Mesothelial cell of epicardium (in vitro differentiated cells): ENCODE results near the gene RTN4R. TPM values are rescaled to one million over a fixed set of nuclear protein-coding genes. Genes with fewer than 3 reads are reported as not detected.

Experiments
- DNase-seq, 2 experiments: peaks; one replicate each; pipeline ENCODE4 v3.0.0; 2021; ENCODE audit warnings: low spot score in 2 of 2; ENCODE audit not compliant: unreplicated experiment in 2 of 2
- H3K27ac Mint-ChIP-seq: 2 replicates; pipeline ENCODE4 v1.8.0; 2021; ENCODE audit warnings: mixed read lengths
- H3K27me3 Mint-ChIP-seq: 2 replicates; pipeline ENCODE4 v1.8.0; 2021; ENCODE audit warnings: low read depth, mixed read lengths
- H3K36me3 Mint-ChIP-seq: 2 replicates; pipeline ENCODE4 v1.8.0; 2021; ENCODE audit warnings: mixed read lengths
- H3K4me1 Mint-ChIP-seq: 2 replicates; pipeline ENCODE4 v1.8.0; 2021; ENCODE audit warnings: mixed read lengths
- H3K4me3 Mint-ChIP-seq: 2 replicates; pipeline ENCODE4 v1.8.0; 2021; ENCODE audit warnings: mild to moderate bottlenecking, moderate library complexity, mixed read lengths
- H3K9me3 Mint-ChIP-seq: 2 replicates; pipeline ENCODE4 v1.8.0; 2021; ENCODE audit warnings: mixed read lengths
- total RNA-seq: library from RNA; stranded (reverse); gene quantifications from 3 replicates; pipeline ENCODE4 v1.2.1, GENCODE V29; 2021
- TF ChIP-seq, protein P1 (sequence below): fragments of 200-600 bp; sonication (generic); IDR thresholded peaks from one replicate; pipeline ENCODE4 v1.5.0; 2021; ENCODE audit warnings: antibody characterized with exemption; ENCODE audit not compliant: unreplicated experiment

Gene RTN4R
- total RNA-seq, 1 donor from 2014 or later: 10.0 TPM

DNA sequence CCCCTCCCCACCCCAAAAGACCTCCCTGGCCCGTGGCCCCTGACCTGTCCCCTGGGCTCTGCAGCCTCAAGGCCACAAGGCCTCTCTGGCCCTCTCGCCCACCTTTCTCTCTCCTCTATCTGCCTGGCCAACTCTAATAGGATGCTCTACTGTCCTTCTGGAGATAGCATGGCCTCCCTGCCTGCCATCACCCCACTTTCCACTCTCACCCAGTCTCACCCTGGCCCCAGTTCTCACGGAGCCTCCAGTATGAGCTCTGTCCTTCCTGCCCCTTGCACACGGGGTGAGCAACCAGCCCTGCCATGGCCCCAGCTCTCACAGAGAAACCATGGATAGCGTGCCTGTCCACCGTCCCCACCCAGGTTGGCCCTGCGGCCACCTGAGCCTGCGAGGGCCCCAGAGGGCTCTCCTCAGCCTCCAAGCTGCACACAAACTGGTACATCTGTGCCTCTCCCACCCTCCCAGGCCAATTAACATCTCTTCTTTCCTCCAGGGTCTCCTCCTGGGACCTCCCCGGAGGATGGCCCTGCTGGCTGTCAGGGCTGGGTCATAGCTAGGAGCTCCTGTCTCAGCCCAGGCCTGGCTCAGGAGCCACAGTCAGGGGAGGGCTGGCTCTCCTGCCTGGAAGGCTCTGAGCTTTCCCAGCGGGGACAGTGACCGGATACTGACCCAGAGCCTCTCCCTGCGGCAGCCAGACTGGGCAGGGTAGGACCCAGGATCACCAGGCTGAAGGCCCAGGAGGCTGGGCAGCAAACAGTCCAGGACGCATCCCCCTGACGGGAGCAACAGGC is 22.3 kb downstream of the RTN4R start:
- H3K4me1 Mint-ChIP-seq: peaks cover 36% of the 10 kb centered on the region
- no peaks in the 10 kb centered on the region for H3K27me3 Mint-ChIP-seq
- TF ChIP-seq, protein P1, sequence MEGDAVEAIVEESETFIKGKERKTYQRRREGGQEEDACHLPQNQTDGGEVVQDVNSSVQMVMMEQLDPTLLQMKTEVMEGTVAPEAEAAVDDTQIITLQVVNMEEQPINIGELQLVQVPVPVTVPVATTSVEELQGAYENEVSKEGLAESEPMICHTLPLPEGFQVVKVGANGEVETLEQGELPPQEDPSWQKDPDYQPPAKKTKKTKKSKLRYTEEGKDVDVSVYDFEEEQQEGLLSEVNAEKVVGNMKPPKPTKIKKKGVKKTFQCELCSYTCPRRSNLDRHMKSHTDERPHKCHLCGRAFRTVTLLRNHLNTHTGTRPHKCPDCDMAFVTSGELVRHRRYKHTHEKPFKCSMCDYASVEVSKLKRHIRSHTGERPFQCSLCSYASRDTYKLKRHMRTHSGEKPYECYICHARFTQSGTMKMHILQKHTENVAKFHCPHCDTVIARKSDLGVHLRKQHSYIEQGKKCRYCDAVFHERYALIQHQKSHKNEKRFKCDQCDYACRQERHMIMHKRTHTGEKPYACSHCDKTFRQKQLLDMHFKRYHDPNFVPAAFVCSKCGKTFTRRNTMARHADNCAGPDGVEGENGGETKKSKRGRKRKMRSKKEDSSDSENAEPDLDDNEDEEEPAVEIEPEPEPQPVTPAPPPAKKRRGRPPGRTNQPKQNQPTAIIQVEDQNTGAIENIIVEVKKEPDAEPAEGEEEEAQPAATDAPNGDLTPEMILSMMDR: no peak
- DNase-seq: no peak
- no peak overlapping the region for H3K4me3 Mint-ChIP-seq
- no peak overlapping the region for H3K27ac Mint-ChIP-seq
- H3K9me3 Mint-ChIP-seq: no peaks in the 10 kb centered on the region
- no peaks in the 10 kb centered on the region for H3K36me3 Mint-ChIP-seq

GRCh38 chr22:20244691-20245576 is 23.2 kb downstream of the RTN4R start:
- Mint-ChIP-seq H3K9me3 (no peaks in the 10 kb centered on the region), H3K4me1 (peaks cover 43% of the 10 kb centered on the region), H3K36me3 (no peaks in the 10 kb centered on the region), H3K27me3 (no peaks in the 10 kb centered on the region), H3K27ac (no peak overlapping the region), H3K4me3 (no peak overlapping the region)
- DNase-seq: no peak
- TF ChIP-seq, protein P1: no peak

- Mint-ChIP-seq H3K4me1 (peaks cover 49% of the 10 kb centered on the region), H3K27ac (peak overlapping the region; percentile 59), H3K9me3 (no peaks in the 10 kb centered on the region), H3K4me3 (no peak overlapping the region), H3K27me3 (no peaks in the 10 kb centered on the region), H3K36me3 (no peaks in the 10 kb centered on the region)
- TF ChIP-seq, protein P1: no peak
- DNase-seq: no peak
These were observed 23.9 kb downstream of the RTN4R start for GRCh38 chr22:20244250-20244648.

GRCh38 chr22:20243537-20244249 is 24.4 kb downstream of the RTN4R start:
- peak overlapping the region; percentile 28 for H3K4me3 Mint-ChIP-seq
- H3K9me3 Mint-ChIP-seq: no peaks in the 10 kb centered on the region
- H3K4me1 Mint-ChIP-seq: peaks cover 51% of the 10 kb centered on the region
- DNase-seq: peak in 1 of 2 experiments; percentile 63
- TF ChIP-seq, protein P1: no peak
- no peaks in the 10 kb centered on the region for H3K36me3 Mint-ChIP-seq
- H3K27ac Mint-ChIP-seq: peak overlapping the region; percentile 59
- H3K27me3 Mint-ChIP-seq: no peaks in the 10 kb centered on the region

GRCh38 chr22:20243176-20243536 is 25.0 kb downstream of the RTN4R start:
- no peak overlapping the region for H3K4me3 Mint-ChIP-seq
- H3K27me3 Mint-ChIP-seq: no peaks in the 10 kb centered on the region
- H3K9me3 Mint-ChIP-seq: no peaks in the 10 kb centered on the region
- H3K36me3 Mint-ChIP-seq: no peaks in the 10 kb centered on the region
- TF ChIP-seq, protein P1: no peak
- H3K4me1 Mint-ChIP-seq: peaks cover 52% of the 10 kb centered on the region
- no peak for DNase-seq
- H3K27ac Mint-ChIP-seq: no peak overlapping the region
